Mesothelial cell of epicardium (in vitro differentiated cells): ENCODE data around the gene HIBADH. TPM values are rescaled to one million over a fixed set of nuclear protein-coding genes. Genes with fewer than 3 reads are reported as not detected.
"Not testable (repeated sequence)": the region's sequence is repeated elsewhere in the genome, so short reads cannot be mapped to it uniquely, and the experiment has no call there.

Experiments
- DNase-seq, 2 experiments: peaks; one replicate each; pipeline ENCODE4 v3.0.0; 2021; ENCODE audit warnings: low spot score in 2 of 2; ENCODE audit not compliant: unreplicated experiment in 2 of 2
- H3K27ac Mint-ChIP-seq: 2 replicates; pipeline ENCODE4 v1.8.0; 2021; ENCODE audit warnings: mixed read lengths
- H3K27me3 Mint-ChIP-seq: 2 replicates; pipeline ENCODE4 v1.8.0; 2021; ENCODE audit warnings: low read depth, mixed read lengths
- H3K36me3 Mint-ChIP-seq: 2 replicates; pipeline ENCODE4 v1.8.0; 2021; ENCODE audit warnings: mixed read lengths
- H3K4me1 Mint-ChIP-seq: 2 replicates; pipeline ENCODE4 v1.8.0; 2021; ENCODE audit warnings: mixed read lengths
- H3K4me3 Mint-ChIP-seq: 2 replicates; pipeline ENCODE4 v1.8.0; 2021; ENCODE audit warnings: mild to moderate bottlenecking, moderate library complexity, mixed read lengths
- H3K9me3 Mint-ChIP-seq: 2 replicates; pipeline ENCODE4 v1.8.0; 2021; ENCODE audit warnings: mixed read lengths
- total RNA-seq: library from RNA; stranded (reverse); gene quantifications from 3 replicates; pipeline ENCODE4 v1.2.1, GENCODE V29; 2021
- TF ChIP-seq, protein P1 (sequence below): fragments of 200-600 bp; sonication (generic); IDR thresholded peaks from one replicate; pipeline ENCODE4 v1.5.0; 2021; ENCODE audit warnings: antibody characterized with exemption; ENCODE audit not compliant: unreplicated experiment

Gene HIBADH
- total RNA-seq, 1 donor from 2014 or later = 33.2 TPM

- Mint-ChIP-seq H3K9me3 (no peaks in the 10 kb centered on the region), H3K36me3 (no peaks in the 10 kb centered on the region), H3K4me1 (peaks cover 51% of the 10 kb centered on the region), H3K27ac (no peak overlapping the region), H3K4me3 (no peak overlapping the region), H3K27me3 (no peaks in the 10 kb centered on the region)
- TF ChIP-seq, protein P1, sequence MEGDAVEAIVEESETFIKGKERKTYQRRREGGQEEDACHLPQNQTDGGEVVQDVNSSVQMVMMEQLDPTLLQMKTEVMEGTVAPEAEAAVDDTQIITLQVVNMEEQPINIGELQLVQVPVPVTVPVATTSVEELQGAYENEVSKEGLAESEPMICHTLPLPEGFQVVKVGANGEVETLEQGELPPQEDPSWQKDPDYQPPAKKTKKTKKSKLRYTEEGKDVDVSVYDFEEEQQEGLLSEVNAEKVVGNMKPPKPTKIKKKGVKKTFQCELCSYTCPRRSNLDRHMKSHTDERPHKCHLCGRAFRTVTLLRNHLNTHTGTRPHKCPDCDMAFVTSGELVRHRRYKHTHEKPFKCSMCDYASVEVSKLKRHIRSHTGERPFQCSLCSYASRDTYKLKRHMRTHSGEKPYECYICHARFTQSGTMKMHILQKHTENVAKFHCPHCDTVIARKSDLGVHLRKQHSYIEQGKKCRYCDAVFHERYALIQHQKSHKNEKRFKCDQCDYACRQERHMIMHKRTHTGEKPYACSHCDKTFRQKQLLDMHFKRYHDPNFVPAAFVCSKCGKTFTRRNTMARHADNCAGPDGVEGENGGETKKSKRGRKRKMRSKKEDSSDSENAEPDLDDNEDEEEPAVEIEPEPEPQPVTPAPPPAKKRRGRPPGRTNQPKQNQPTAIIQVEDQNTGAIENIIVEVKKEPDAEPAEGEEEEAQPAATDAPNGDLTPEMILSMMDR = no peak
- DNase-seq = no peak
These were observed 148.8 kb downstream of the HIBADH start for GRCh38 chr7:27513885-27514284.

DNA sequence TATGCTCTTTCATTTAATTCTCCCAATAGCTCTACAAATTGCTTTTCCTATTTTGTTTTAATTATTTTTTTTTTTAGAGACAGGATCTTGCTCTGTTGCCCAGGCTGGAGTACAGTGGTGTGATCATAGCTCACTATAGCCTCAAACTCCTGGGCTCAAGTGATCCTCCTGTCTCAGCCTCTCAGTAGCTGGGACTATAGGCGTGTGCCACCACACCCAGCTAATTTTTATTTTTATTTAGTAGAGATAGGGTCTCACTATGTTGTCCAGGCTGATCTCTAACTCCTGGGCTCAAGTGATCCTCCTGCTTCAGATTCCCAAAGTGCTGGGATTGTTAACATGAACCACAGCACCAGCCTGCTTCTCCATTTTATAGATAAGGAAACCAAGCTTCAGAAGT lies 151.3 kb downstream of the HIBADH start:
- H3K4me3 Mint-ChIP-seq, H3K27me3 Mint-ChIP-seq, H3K27ac Mint-ChIP-seq, H3K36me3 Mint-ChIP-seq, DNase-seq, H3K9me3 Mint-ChIP-seq: not testable (repeated sequence)
- peaks cover 35% of the 10 kb centered on the region for H3K4me1 Mint-ChIP-seq

GRCh38 chr7:27510541-27510940 lies 152.1 kb downstream of the HIBADH start:
- Mint-ChIP-seq H3K27ac (peak overlapping the region; percentile 83), H3K36me3 (peaks cover 7% of the 10 kb centered on the region), H3K4me1 (peaks cover 27% of the 10 kb centered on the region), H3K9me3 (peaks cover 10% of the 10 kb centered on the region), H3K27me3 (no peaks in the 10 kb centered on the region), H3K4me3 (no peak overlapping the region)
- TF ChIP-seq, protein P1 = no peak
- DNase-seq = no peak

DNA sequence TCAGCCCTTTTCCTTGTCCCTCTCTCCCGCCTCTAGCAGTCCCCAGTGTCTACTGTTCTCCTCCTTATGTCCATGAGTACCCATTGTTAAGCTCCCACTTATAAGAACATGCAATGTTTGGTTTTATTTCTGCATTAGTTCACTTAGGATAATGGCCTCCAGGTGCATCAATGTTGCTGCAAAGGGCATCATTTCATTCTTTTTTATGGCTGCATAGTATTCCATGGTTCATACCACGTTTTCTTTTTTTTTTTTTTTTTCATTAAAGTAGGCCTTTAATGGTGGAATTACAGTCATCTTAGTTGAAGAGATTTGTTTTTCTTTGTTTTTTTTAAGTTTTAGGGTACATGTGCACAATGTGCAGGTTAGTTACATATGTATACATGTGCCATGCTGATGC lies 160.8 kb downstream of the HIBADH start:
- H3K36me3 Mint-ChIP-seq, H3K9me3 Mint-ChIP-seq, DNase-seq, H3K4me1 Mint-ChIP-seq, H3K4me3 Mint-ChIP-seq, H3K27me3 Mint-ChIP-seq, H3K27ac Mint-ChIP-seq: not testable (repeated sequence)

- no peak overlapping the region for H3K27ac Mint-ChIP-seq
- H3K4me1 Mint-ChIP-seq = no peaks in the 10 kb centered on the region
- TF ChIP-seq, protein P1 = no peak
- no peak for DNase-seq
- no peaks in the 10 kb centered on the region for H3K36me3 Mint-ChIP-seq
- H3K27me3 Mint-ChIP-seq = no peaks in the 10 kb centered on the region
- H3K4me3 Mint-ChIP-seq = no peak overlapping the region
- peaks cover under 1% of the 10 kb centered on the region for H3K9me3 Mint-ChIP-seq
These were observed 161.7 kb downstream of the HIBADH start for GRCh38 chr7:27501001-27501400.

GRCh38 chr7:27492224-27492623 lies 170.5 kb downstream of the HIBADH start:
- DNase-seq = no peak
- H3K27me3 Mint-ChIP-seq = peaks cover 1% of the 10 kb centered on the region
- peaks cover 24% of the 10 kb centered on the region for H3K9me3 Mint-ChIP-seq
- no peak overlapping the region for H3K4me3 Mint-ChIP-seq
- no peak overlapping the region for H3K27ac Mint-ChIP-seq
- no peaks in the 10 kb centered on the region for H3K4me1 Mint-ChIP-seq
- peaks cover 2% of the 10 kb centered on the region for H3K36me3 Mint-ChIP-seq
- TF ChIP-seq, protein P1 = no peak

DNA sequence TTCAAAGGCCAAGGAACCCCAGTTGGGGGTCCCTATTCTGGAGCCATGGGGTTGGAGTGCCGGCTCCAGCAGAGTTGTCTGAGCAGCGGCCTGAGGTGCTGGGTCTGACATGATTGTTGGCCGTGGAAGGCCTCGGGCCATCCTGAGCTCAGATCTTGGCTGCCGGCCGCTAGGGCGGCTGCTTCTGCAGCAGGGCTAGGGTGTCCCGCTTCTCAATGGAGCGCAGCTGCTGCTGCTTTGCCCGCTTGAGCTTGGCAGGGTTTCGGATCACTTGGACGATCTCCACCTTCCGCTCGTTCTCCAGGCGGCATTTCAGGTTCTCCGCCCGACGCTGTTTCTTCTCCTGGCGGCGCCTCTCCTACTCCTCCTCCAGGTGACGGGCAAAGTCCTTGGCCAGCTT lies 171.1 kb downstream of the HIBADH start:
- Mint-ChIP-seq H3K4me1 (no peaks in the 10 kb centered on the region), H3K36me3 (peaks cover 2% of the 10 kb centered on the region), H3K9me3 (peaks cover 24% of the 10 kb centered on the region), H3K27ac (no peak overlapping the region), H3K4me3 (no peak overlapping the region), H3K27me3 (peaks cover 1% of the 10 kb centered on the region)
- TF ChIP-seq, protein P1 = no peak
- no peak for DNase-seq
